HG03097 (cell line): ENCODE results near the gene DIAPH3.

Source experiments
- ATAC-seq: cut with Tn5 transposase; IDR thresholded peaks from one replicate; pipeline ENCODE4 v1.9.1; 2021; ENCODE audit not compliant: unreplicated experiment, low FRiP score

The DIAPH3 gene

DNA sequence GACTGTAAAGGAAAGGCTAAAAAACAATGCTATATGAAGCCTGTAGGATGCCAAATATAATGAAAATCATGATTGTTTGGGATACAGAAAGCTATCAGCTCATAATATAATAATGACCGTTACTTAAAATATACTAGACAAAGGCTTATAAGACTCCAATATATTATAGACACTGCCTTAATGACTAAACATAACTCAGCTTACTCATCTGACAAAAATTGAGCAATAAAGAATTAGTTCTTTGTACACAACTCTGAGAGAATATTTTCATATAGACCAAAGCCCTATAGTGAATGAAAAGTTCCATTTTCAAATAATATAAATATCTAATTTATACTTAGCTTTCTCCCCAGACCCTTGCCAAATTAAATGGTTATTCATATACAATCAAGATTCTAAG, 283.3 kb downstream of the DIAPH3 start:
- no peak for ATAC-seq

DNA sequence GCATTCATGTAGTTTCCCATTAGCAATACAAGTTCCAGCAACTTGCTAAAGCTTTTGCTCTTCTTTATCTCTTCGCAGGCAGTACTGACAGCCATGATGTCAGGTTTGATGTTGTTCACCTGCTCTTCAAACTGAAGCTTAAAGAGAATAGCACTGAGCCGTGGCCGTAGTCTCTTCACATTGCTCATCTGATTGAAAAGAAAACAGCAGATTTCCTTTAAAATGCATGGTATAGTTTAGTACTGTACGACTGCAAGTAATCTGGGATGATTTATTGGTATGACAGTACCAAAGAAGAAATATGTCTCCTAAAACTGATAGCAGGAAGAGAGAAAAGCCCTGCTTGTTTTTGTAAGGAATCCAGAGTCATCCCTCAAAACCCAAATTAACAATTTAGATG, 284.4 kb downstream of the DIAPH3 start:
- no peak for ATAC-seq

DNA sequence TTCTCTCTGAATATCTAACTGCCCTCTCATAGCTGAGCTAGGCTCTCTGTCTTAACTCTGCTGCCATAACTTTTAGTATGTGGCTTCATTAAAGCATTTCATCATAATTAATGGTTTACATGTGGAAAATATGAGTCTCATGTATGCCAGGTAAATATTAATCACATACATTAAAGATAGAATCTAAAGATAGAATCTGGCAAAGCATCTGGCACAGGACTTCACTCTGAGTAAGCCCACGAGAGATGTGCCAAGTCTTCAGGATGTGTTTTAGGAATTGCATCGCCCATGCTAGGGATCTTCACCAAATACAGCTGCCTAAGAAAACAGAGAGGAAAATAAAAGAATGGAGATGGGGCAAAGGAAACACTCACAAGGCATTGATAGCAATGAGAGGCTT, 285.8 kb downstream of the DIAPH3 start:
- no peak for ATAC-seq

DNA sequence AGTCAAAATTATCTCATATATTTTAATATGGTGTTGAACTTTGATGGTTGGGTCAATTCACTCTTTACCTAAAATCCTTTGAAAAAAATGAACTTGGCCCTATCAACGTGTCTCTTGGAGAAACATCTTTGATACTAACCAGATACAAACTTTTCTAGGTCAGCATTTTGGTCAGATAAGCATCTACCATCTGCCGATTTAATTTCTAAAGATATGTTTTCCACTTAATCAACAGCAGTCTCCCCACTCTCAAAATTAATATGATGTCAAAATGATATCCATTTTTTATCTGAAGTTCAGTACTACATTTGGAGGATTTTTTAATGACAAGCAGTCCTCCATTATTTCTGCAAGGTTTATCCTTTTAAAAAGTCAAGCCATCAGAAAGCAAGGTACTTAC, 288.8 kb downstream of the DIAPH3 start:
- no peak for ATAC-seq

DNA sequence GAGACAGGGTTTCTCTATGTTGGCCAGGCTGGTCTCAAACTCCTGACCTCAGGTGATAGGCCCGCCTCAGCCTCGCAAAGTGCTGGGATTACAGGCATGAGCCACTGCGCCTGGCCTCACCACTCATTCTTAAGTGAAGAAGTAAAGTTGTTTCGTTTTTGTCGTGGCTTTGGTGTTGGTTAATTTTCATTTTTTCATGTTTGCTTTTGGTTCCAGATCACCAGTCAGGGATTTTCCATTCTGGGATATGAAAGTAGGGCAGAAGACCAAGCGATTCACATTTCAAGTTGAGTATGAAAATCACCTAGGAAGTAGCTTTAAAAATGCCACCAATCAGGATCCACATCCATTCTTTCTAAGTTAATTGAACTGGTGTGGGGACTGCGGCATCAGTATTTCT, 289.9 kb downstream of the DIAPH3 start:
- no peak for ATAC-seq

DNA sequence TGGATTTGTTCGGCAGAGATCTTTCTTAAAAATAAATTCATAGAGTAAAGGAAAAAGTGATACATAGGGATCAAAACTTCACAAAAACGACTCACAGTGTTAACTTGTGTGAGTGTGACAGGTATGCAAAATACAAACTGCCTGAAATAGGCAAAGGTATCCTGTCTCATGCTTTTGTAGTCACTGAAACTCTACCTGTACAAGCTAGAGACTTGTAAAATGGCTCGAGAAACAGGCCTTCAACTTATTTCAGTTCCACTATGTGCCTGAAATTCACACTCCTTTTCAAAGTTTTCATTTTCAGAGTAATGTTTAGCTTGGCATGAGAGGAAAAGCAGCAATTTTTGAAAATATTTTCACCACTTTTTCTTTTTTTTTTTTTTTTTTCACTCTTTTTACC, 290.4 kb downstream of the DIAPH3 start:
- ATAC-seq, result no peak

DNA sequence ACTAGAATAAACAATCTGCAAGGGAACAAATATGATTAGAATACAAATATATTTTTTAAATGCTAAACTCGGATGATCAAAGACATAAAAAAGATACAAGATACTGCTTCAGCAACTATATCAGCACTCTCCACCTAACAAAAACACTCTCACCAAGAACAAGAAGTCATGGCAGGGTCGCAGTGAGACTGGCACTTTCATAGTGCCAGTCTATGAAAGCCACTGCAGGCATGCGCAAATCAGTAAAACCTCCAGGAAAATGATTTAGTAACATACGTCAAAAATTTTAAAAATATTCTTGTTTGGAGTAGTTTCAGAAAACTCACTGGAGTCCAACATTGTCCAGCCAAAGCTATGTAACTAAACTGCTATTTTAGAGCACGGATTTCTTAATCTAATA, 295.9 kb downstream of the DIAPH3 start:
- no peak for ATAC-seq

DNA sequence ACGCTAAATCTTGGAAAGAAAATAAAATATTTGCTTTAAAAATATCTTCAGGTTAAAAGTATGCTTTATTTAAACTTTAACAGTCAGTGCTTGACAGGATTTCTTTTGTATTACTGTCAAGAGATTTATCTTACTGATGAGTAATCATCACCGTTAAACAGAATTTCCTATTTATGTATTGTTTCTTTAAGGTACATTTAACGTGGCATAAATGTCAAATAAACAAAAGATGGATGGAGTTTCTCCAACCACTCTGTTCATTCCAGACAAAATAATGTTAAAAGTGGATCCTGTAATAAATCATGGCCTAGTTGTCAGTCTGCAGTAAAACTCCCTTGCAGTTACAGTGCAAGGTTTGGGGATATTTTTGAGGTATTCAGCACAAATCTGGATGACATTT, 298.3 kb downstream of the DIAPH3 start:
- no peak for ATAC-seq

DNA sequence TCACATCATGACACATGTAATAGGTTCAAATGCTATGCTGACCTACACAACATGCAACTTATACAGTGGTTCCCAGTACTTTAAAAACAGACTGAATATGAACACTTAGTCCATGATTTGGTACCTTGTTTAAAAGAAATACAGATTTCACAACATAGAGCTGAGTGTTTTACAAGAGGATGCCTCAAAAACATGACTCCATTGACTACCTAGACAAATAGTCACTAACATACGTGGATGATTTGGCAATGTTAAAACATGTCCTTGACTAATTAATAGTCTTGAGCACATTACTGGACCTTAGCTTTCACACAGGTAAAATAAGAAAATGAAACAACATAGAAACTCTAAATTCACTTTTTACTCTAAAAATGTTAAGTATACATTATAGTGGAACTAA, 300.1 kb downstream of the DIAPH3 start:
- no peak for ATAC-seq

DNA sequence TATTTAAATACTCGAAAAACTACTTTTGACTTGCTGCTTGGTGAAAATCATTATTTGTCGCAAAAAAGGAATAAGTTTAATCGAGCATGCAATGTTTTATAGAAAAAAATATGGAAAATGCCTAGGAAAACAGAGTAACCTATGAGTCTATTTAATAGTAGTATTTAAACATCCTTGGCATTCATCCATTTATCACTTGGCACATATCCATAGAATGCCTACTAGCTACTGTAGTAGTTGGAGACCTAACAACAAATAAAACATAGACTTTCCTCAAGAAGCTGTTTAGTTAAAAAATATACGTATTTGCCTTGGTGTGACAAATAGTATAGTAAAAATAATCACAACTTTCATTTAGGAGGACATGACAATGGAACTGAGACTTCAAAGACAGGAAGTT, 302.1 kb downstream of the DIAPH3 start:
- ATAC-seq, result no peak

DNA sequence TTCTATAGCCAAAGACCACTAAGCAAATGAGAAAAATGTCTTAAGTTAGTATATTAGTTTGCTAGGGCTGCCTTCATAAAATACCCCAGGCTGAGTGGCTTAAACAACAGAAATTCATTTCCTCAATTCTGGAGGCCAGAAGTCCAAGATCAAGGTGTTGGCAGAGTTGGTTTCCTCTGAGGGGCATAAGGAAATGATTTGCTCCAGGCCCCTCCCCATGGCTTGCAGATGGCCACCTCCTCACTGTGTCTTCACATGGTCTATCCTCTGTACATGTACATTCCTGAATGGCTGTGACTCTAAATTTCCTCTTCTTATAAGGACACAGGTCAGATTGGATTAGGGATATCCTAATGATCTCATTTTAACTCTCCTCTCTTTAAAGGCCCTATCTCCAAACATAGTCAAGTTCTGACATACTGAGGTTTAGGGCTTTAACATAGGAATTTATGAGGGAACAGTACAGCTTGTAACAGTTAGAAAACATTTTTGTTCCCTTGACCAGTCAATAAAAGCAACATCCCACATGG, 307.4 kb downstream of the DIAPH3 start:
- ATAC-seq, result no peak

DNA sequence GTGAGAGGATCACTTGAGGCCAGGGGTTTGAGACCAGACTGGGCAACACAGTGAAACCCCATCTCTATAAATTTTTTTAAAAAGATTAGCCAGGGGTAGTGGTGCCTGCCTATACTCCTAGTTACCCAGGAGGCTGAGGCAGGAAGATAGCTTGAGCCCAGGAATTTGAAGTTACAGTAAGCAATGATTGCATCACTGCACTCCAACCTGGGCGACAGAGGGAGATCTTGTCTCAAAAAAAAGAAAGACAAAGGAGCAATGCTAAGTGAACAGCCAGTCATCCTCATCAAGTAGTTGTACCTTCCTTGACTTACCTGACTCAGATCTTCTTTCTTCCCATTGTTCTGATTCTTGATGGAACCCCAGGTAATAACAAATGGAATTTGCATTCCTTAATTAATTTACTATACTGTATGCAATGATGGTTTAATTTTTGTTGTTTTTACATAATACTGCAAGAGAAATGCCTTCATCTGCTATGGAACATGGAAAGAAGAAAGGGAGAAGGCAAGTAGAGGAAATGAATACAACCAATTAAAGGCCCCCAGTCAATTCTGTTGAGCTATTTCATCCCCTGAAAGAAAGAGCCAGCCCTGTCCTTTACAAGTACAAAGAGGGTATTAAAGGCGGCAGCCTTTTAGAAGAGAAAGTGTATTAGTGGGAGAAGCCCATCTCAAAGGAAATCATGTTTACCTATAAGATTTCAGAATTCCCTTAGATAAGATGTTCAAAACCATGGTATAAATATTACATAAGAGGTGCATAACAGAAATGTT, 316.7 kb downstream of the DIAPH3 start:
- ATAC-seq, result no peak

DNA sequence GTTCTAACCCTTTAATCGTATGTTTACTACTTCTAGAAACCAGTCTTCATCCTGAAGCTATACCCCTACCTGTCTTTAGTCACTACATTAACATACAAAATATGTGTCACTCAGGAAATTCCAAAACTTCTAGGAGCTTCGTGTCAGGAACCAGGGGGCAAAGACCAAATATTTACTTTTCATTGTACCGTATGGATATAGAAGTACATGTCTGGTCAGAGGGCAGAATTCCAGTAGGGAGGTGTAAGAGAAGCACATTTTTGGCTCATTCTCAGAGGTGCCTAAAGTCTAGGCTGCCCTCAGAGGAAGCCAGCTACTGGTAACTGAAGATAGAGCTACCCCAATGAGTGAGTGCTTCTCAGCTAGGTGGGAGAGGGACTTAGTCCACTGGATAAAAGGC, 320.7 kb downstream of the DIAPH3 start:
- ATAC-seq, result no peak

DNA sequence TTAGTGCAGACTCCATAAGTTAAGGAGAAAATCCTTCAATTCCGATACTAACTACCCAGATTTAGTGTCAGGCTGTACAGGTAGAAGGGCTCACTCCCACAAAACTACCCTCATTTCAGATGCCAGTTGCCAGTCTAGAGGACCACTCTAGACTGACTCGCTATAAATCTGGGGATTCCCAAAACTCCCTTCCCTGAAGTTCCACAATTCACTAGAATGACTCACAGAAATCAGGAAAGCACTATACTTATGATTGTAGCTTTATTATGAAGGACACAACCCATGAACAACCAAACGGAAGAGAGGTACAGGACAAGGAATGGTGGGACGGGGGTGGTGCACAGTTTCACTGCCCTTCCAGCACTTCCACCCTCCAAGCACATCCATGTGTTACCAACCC, 321.2 kb downstream of the DIAPH3 start:
- no peak for ATAC-seq

DNA sequence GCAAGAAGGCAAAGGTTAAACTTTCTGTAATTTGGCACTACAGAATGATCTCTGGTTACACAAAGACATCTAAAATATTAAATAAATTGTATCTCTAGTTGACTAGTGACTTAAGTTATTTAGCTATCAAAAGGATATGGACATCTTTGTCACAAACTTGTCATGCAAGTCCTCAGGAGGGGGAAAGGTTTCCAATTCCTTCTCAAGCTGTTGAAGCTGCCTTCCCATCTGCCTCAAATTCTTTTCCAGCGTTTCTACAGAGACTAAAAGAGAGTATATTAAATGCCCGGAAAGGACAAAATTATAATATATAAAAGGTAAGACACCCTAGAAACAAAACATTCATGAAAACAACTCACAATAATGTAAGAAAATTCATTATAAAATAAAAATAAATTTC, 324.5 kb downstream of the DIAPH3 start:
- no peak for ATAC-seq

DNA sequence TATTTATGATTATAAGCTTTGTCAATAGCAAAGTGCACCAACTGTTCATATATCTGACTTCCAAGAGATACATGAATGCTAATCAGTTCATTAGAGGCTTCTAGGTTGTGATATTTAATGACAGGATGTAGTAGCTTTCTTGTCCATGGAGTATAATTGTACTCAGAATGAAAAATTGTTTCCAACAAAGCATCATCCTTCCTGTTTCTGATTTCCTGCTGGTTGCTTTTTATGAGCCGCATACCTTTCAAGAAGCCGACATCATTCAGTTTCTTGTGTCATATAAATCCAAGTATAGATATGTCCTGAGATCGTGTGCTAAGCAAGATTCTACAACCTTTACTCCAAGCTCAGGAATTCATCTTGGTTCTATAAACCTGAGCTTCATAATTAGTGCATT, 326.6 kb downstream of the DIAPH3 start:
- no peak for ATAC-seq

DNA sequence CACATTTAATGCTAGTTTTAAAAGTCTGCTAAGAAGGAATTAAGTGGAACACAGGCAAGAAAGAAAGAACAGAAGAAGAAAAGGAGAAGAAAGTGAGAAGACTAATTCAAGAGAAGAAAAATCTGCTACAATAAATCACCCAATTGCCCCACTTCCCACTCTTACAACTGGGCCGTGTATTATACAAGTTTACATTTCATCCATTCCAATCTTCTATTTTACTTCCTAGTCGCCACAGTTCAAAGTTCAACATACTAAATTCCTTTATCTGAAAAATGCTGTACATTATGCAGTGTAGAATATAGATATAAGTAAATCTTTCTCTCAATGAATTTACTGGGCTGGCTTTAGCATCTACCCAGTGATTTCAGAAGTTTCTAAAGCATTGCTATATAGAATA, 328.2 kb downstream of the DIAPH3 start:
- no peak for ATAC-seq

DNA sequence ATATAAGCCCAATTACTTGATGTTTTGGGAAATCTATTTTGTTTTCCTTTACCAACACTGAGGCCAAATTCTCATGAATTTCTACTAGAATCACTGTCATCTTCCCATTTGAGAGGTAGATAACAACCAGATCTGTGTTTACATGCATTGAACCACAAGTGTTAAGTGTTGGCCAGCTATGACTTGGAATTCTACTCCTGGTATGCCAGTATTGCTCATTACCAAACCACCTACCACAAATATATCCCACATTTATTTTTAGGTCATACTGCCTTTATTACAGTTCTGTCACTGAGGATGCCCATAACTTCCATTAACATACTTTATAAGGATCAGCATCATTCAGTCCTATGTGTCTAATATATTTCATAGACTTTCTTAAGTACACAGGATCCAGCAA, 328.9 kb downstream of the DIAPH3 start:
- no peak for ATAC-seq

DNA sequence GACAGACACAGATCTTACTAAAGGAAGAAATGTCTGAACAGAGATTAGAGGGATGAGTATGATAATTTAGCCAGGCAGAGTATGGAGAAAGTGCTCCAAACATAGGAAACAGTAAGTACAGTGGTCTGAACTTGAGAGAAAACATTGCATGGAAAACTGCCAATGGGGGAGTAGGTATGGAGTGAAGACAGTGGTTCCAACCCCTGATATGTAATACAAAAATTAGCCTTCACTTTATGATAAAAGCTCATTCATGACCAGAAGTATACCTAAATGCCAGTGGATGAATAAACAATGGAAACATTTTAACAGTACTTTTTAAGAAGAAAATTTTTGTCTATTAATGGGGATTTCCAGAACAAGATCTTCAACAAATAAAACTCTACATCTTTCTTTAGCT, 334.0 kb downstream of the DIAPH3 start:
- no peak for ATAC-seq

DNA sequence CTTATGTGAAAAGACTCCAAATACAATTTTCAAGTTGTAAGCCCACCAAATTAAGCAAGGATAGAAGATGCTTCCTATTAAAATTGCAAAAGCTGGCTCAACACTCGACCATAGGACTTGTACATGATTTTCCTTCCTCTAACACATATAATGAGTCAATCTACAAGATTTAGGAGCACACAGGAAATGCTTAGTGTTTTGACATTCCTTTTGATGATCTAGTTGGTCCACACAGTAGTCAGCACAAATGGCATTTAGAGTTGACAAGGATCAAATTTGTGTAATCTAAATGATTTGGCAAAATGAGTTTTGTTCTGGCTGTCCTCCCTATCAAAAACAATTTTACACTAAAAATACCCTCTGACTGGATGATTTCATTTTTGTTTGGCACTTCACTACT, 340.2 kb downstream of the DIAPH3 start:
- no peak for ATAC-seq

DNA sequence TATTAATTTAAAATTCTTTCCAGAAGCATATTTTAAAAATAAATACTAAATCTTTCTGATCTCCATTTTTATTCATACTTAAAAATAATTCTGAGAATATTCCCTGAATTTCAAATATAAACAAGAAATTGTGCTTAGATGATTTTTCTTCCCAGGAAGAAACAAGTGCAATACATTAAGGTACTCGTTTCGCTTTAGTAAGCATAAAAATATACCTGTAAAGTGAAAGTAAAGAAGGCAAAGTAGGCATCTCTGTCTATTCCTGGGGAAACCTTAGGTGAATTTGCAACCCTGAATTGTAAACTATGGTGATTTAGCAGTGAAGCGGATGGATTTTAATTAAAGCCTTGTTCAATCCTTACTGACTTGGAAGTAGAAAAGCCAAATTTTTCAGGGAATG, 354.2 kb downstream of the DIAPH3 start:
- no peak for ATAC-seq

DNA sequence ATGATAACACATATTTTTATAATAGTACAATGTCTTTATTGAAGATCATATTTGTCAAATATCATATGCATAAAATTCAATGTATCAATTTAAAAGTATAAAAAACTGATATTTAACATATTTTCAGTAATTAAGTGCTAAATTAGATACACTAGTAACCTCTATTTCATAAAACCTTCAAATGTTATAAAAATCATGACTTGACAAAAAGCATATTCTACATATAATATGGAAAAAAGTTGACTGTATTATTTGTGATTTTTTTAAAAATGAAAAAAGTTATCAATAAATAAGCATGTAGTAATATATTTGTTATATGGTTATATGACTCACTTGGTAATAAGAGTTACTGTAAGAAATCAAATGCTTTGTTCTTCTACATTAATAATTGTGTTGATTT, 356.9 kb downstream of the DIAPH3 start:
- ATAC-seq, result no peak
